RWPE2 (cell line): Measurements from ENCODE around the gene SLC16A3.

Experiments used
- ATAC-seq: fragments of 200-7000 bp; cut with Tn5 transposase; 3 replicates; pipeline ENCODE4 v1.9.1; 2021; ENCODE audit warnings: low read depth
- DNase-seq: peaks from one replicate; pipeline ENCODE4 v3.0.0-alpha.2; 2020; ENCODE audit warnings: low spot score
- H3K27ac ChIP-seq: fragments of 450-650 bp; 2 replicates; pipeline ENCODE4 v1.5.1; 2017; ENCODE audit warnings: mild to moderate bottlenecking; ENCODE audit not compliant: poor library complexity, severe bottlenecking
- H3K27me3 ChIP-seq: fragments of 250-450 bp; sonication (Bioruptor Pico); 2 replicates; pipeline ENCODE4 v1.5.1; 2021; ENCODE audit warnings: mild to moderate bottlenecking, moderate library complexity; ENCODE audit not compliant: insufficient read depth, poor library complexity, severe bottlenecking
- H3K36me3 ChIP-seq: fragments of 250-450 bp; sonication (Bioruptor Pico); 2 replicates; pipeline ENCODE4 v1.5.1; 2020; ENCODE audit warnings: low read depth, mild to moderate bottlenecking, moderate library complexity
- H3K4me1 ChIP-seq: fragments of 250-450 bp; sonication (Bioruptor Pico); 2 replicates; pipeline ENCODE4 v1.5.1; 2021; ENCODE audit warnings: mild to moderate bottlenecking, moderate library complexity; ENCODE audit not compliant: insufficient read depth, poor library complexity, severe bottlenecking
- H3K4me3 ChIP-seq: fragments of 250-450 bp; sonication (Bioruptor Pico); 2 replicates; pipeline ENCODE4 v1.5.1; 2021; ENCODE audit warnings: mild to moderate bottlenecking, moderate library complexity; ENCODE audit not compliant: severe bottlenecking
- H3K9me3 ChIP-seq: fragments of 250-450 bp; sonication (Bioruptor Pico); 2 replicates; pipeline ENCODE4 v1.5.1; 2021; ENCODE audit warnings: mild to moderate bottlenecking, moderate library complexity; ENCODE audit not compliant: severe bottlenecking
- TF ChIP-seq, protein P1 (sequence below): fragments of 450-650 bp; IDR thresholded peaks from one replicate; pipeline ENCODE4 v1.5.1; 2017; ENCODE audit warnings: mild to moderate bottlenecking, moderate library complexity; ENCODE audit not compliant: poor library complexity, severe bottlenecking

SLC16A3 gene

GRCh38 chr17:82228842-82229697 is at the start of gene SLC16A3:
Gene SLC16A3, plus strand, starts transcription at chr17:82229042. Its CDS starts 6,967 bp downstream, at chr17:82236009.
- Histone ChIP-seq H3K4me3 (peak within 1 kb of the TSS; percentile 99), H3K27ac (peak within 1 kb of the TSS; percentile 91), H3K36me3 (peaks cover 44% of the 10 kb centered on the region), H3K4me1 (peaks cover 13% of the 10 kb centered on the region), H3K9me3 (no peaks in the 10 kb centered on the region), H3K27me3 (no peaks in the 10 kb centered on the region)
- TF ChIP-seq, protein P1, sequence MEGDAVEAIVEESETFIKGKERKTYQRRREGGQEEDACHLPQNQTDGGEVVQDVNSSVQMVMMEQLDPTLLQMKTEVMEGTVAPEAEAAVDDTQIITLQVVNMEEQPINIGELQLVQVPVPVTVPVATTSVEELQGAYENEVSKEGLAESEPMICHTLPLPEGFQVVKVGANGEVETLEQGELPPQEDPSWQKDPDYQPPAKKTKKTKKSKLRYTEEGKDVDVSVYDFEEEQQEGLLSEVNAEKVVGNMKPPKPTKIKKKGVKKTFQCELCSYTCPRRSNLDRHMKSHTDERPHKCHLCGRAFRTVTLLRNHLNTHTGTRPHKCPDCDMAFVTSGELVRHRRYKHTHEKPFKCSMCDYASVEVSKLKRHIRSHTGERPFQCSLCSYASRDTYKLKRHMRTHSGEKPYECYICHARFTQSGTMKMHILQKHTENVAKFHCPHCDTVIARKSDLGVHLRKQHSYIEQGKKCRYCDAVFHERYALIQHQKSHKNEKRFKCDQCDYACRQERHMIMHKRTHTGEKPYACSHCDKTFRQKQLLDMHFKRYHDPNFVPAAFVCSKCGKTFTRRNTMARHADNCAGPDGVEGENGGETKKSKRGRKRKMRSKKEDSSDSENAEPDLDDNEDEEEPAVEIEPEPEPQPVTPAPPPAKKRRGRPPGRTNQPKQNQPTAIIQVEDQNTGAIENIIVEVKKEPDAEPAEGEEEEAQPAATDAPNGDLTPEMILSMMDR = no peak
- ATAC-seq (peak; percentile 39), DNase-seq (no peak)

GRCh38 chr17:82179412-82179811 is 49.4 kb upstream of the SLC16A3 start:
- TF ChIP-seq, protein P1 = no peak
- H3K4me1 ChIP-seq = no peaks in the 10 kb centered on the region
- H3K4me3 ChIP-seq = no peak overlapping the region
- no peaks in the 10 kb centered on the region for H3K9me3 ChIP-seq
- ATAC-seq (no peak), DNase-seq (no peak)
- H3K27ac ChIP-seq = no peak overlapping the region
- H3K27me3 ChIP-seq = no peaks in the 10 kb centered on the region
- H3K36me3 ChIP-seq = peaks cover 53% of the 10 kb centered on the region

DNA sequence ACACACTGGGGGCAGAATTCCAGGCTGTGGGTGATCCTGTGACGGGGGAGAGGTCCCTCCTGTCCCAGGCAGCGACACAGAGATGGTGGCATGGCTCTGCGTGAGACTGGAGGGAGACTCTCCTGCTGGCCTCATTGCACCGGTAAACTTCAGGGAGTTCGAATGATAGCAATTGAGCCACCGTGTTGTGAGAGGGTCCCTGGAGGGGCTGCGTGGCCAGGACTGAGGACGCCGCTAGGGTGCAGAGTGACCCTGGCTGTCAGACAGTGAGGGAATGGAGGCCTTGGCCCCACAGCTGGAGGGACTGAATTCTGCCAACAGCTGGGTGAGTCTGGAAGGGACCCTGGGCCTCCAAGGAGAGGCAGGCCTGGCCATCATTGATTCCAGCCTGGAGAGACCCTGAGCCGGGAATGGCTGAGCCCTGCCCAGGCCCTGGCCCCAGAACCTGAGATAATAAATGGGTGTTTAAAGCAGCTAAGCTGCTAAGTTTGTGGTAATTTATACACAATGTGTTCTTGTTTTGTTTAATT is 48.8 kb upstream of the SLC16A3 start:
- Histone ChIP-seq H3K4me1 (no peaks in the 10 kb centered on the region), H3K27ac (no peak overlapping the region), H3K27me3 (no peaks in the 10 kb centered on the region), H3K4me3 (no peak overlapping the region), H3K36me3 (peaks cover 53% of the 10 kb centered on the region), H3K9me3 (no peaks in the 10 kb centered on the region)
- TF ChIP-seq, protein P1 = no peak
- ATAC-seq (no peak), DNase-seq (no peak)

- TF ChIP-seq, protein P1 = no peak
- H3K4me1 ChIP-seq = no peaks in the 10 kb centered on the region
- ATAC-seq (no peak), DNase-seq (no peak)
- no peaks in the 10 kb centered on the region for H3K9me3 ChIP-seq
- H3K36me3 ChIP-seq = peaks cover 49% of the 10 kb centered on the region
- no peaks in the 10 kb centered on the region for H3K27me3 ChIP-seq
- H3K27ac ChIP-seq = no peak overlapping the region
- no peak overlapping the region for H3K4me3 ChIP-seq
Observed at GRCh38 chr17:82180776-82181528, 47.9 kb upstream of the SLC16A3 start.
